Panc1 (cell line): ENCODE results near the gene OR6B2.

Experiments used
- CTCF ChIP-seq: fragments of 450-650 bp; IDR thresholded peaks from 2 replicates; pipeline ENCODE4 v1.5.1; 2017; ENCODE audit warnings: mild to moderate bottlenecking
- POLR2AphosphoS5 ChIP-seq: IDR thresholded peaks from 2 replicates; pipeline ENCODE4 v1.6.1; 2012; ENCODE audit warnings: mild to moderate bottlenecking, low read depth, low read length, moderate library complexity
- REST ChIP-seq, 2 experiments: IDR thresholded peaks; 2 replicates each; pipeline ENCODE4 v1.6.1; 2011 to 2012; ENCODE audit warnings: low read depth in 2 of 2, control low read depth in 1 of 2, low read length in 1 of 2, mild to moderate bottlenecking in 1 of 2, moderate library complexity in 1 of 2; ENCODE audit not compliant: insufficient read depth in 1 of 2
- SIN3A ChIP-seq: IDR thresholded peaks from 2 replicates; pipeline ENCODE4 v1.6.1; 2012; ENCODE audit warnings: low read depth, mild to moderate bottlenecking, low read length, moderate library complexity, borderline replicate concordance; ENCODE audit not compliant: insufficient read depth
- TCF7L2 ChIP-seq: IDR thresholded peaks from 2 replicates; pipeline ENCODE4 v1.6.1; 2011; ENCODE audit warnings: mild to moderate bottlenecking, low read depth, low read length, inconsistent platforms

GRCh38 chr2:240050278-240050677, 20.0 kb upstream of the OR6B2 start:
- TF ChIP-seq CTCF (no peak), POLR2AphosphoS5 (no peak), SIN3A (no peak), REST (IDR thresholded peaks at IDR 0.05; ENCODE audit: insufficient read depth in 1 of 2, low read depth in 2 of 2, low read length in 1 of 2) (no peak), TCF7L2 (no peak)
